Measurements from ENCODE around the gene JUP.
A peak's percentile ranks its signal among the peaks of the same experiment; 100 is the strongest.

Gene JUP

GRCh38 chr17:41772586-41773189 lies 13.8 kb downstream of the JUP start:
- Histone ChIP-seq H3K4me2 (ENCODE audit: low read depth, low read length, poor library complexity, severe bottlenecking) (no peak overlapping the region), H3K9me2 (replicated peaks; ENCODE audit: insufficient read depth, low read length) (no peaks in the 10 kb centered on the region), H2AFZ (ENCODE audit: low read depth, low read length, severe bottlenecking) (no peak overlapping the region), H4K20me1 (ENCODE audit: low read depth, low read length) (no peaks in the 10 kb centered on the region), H3K27me3 (ENCODE audit: low read length) (no peaks in the 10 kb centered on the region), H3K79me2 (ENCODE audit: insufficient read depth, low read length) (no peaks in the 10 kb centered on the region), H3K4me3 (ENCODE audit: insufficient read depth, low read length, poor library complexity, severe bottlenecking) (no peak overlapping the region), H3K9ac (ENCODE audit: low read length) (no peak overlapping the region), H3K36me3 (ENCODE audit: low read length) (no peaks in the 10 kb centered on the region), H3K27ac (ENCODE audit: low read depth, low read length) (no peak overlapping the region), H3F3A (ENCODE audit: insufficient read depth) (no peaks in the 10 kb centered on the region), H3K9me3 (ENCODE audit: insufficient read depth, low read length) (no peaks in the 10 kb centered on the region)
- no peak for TF ChIP-seq CTCF (IDR thresholded peaks at IDR 0.05; ENCODE audit: insufficient read depth, low read length, poor library complexity, severe bottlenecking)
- no peak for TF ChIP-seq EZH2phosphoT487 (conservative IDR thresholded peaks at IDR 0.05; ENCODE audit: low read length)

- Histone ChIP-seq H3K4me3 (ENCODE audit: insufficient read depth, low read length, poor library complexity, severe bottlenecking) (no peak overlapping the region), H3K27me3 (ENCODE audit: low read length) (no peaks in the 10 kb centered on the region), H3F3A (ENCODE audit: insufficient read depth) (no peaks in the 10 kb centered on the region), H3K36me3 (ENCODE audit: low read length) (no peaks in the 10 kb centered on the region), H4K20me1 (ENCODE audit: low read depth, low read length) (no peaks in the 10 kb centered on the region), H3K79me2 (ENCODE audit: insufficient read depth, low read length) (no peaks in the 10 kb centered on the region), H3K4me2 (ENCODE audit: low read depth, low read length, poor library complexity, severe bottlenecking) (no peak overlapping the region), H3K9me3 (ENCODE audit: insufficient read depth, low read length) (no peaks in the 10 kb centered on the region), H3K9me2 (replicated peaks; ENCODE audit: insufficient read depth, low read length) (no peaks in the 10 kb centered on the region), H3K9ac (ENCODE audit: low read length) (no peak overlapping the region), H3K27ac (ENCODE audit: low read depth, low read length) (no peak overlapping the region), H2AFZ (ENCODE audit: low read depth, low read length, severe bottlenecking) (peak overlapping the region; percentile 50)
- TF ChIP-seq CTCF (IDR thresholded peaks at IDR 0.05; ENCODE audit: insufficient read depth, low read length, poor library complexity, severe bottlenecking) (no peak), EZH2phosphoT487 (conservative IDR thresholded peaks at IDR 0.05; ENCODE audit: low read length) (no peak)
These were observed 14.3 kb downstream of the JUP start for GRCh38 chr17:41772218-41772585.

GRCh38 chr17:41771389-41772206 lies 14.9 kb downstream of the JUP start:
- H3K4me2 ChIP-seq (ENCODE audit: low read depth, low read length, poor library complexity, severe bottlenecking), result no peak overlapping the region

More at GRCh38 chr17:41771389-41772206, 14.9 kb downstream of the JUP start:
- Histone ChIP-seq H4K20me1 (ENCODE audit: low read depth, low read length) (no peaks in the 10 kb centered on the region), H3F3A (ENCODE audit: insufficient read depth) (no peaks in the 10 kb centered on the region), H3K4me3 (ENCODE audit: insufficient read depth, low read length, poor library complexity, severe bottlenecking) (no peak overlapping the region), H3K27ac (ENCODE audit: low read depth, low read length) (no peak overlapping the region), H3K9me2 (replicated peaks; ENCODE audit: insufficient read depth, low read length) (no peaks in the 10 kb centered on the region), H3K36me3 (ENCODE audit: low read length) (no peaks in the 10 kb centered on the region), H3K9ac (ENCODE audit: low read length) (no peak overlapping the region), H2AFZ (ENCODE audit: low read depth, low read length, severe bottlenecking) (peak overlapping the region; percentile 50), H3K79me2 (ENCODE audit: insufficient read depth, low read length) (no peaks in the 10 kb centered on the region), H3K27me3 (ENCODE audit: low read length) (no peaks in the 10 kb centered on the region), H3K9me3 (ENCODE audit: insufficient read depth, low read length) (no peaks in the 10 kb centered on the region)
- TF ChIP-seq CTCF (IDR thresholded peaks at IDR 0.05; ENCODE audit: insufficient read depth, low read length, poor library complexity, severe bottlenecking) (no peak), EZH2phosphoT487 (conservative IDR thresholded peaks at IDR 0.05; ENCODE audit: low read length) (no peak)

Measured in SU-DHL-6 (cell line).